Measurements from ENCODE around the gene NR2C2AP.

- TF ChIP-seq CTCF (IDR thresholded peaks at IDR 0.05), result no peak
- TF ChIP-seq POLR2AphosphoS5 (IDR thresholded peaks at IDR 0.05), result no peak
- TF ChIP-seq POLR2A (IDR thresholded peaks at IDR 0.05), result no peak
These were observed 23.0 kb upstream of the NR2C2AP start for GRCh38 chr19:19226204-19226603.

All from stomach (tissue), 4 donors.